MG63 (cell line): Measurements from ENCODE around the gene MALRD1. TPM values are rescaled to one million over a fixed set of nuclear protein-coding genes. Genes with fewer than 3 reads are reported as not detected.

Experiments
- DNase-seq: peaks from one replicate; pipeline ENCODE4 v3.0.0-alpha.2; 2020
- H3K27me3 ChIP-seq: fragments of 250-450 bp; sonication (Bioruptor Pico); 2 replicates; pipeline ENCODE4 v1.5.1; 2020; ENCODE audit warnings: mild to moderate bottlenecking, moderate library complexity
- H3K36me3 ChIP-seq: fragments of 250-450 bp; sonication (Bioruptor Pico); 2 replicates; pipeline ENCODE4 v1.5.1; 2020; ENCODE audit warnings: mild to moderate bottlenecking, moderate library complexity
- H3K4me3 ChIP-seq: fragments of 250-450 bp; sonication (Bioruptor Pico); 2 replicates; pipeline ENCODE4 v1.5.1; 2020; ENCODE audit warnings: mild to moderate bottlenecking, moderate library complexity
- H3K9me3 ChIP-seq: fragments of 250-450 bp; sonication (Bioruptor Pico); 2 replicates; pipeline ENCODE4 v1.5.1; 2020; ENCODE audit warnings: mild to moderate bottlenecking, moderate library complexity
- total RNA-seq: library from RNA; depleted of rRNA; stranded (reverse); fragments of >200 nt; shearing (Covaris generic); gene quantifications from 2 replicates; pipeline ENCODE4 v1.2.3, GENCODE V29; 2014; ENCODE audit warnings: low replicate concordance

MALRD1 gene
- total RNA-seq, 1 experiment from 2014 or later, result 0.26 TPM

- no peak overlapping the region for H3K4me3 ChIP-seq
- H3K36me3 ChIP-seq, result no peaks in the 10 kb centered on the region
- H3K9me3 ChIP-seq, result no peaks in the 10 kb centered on the region
- H3K27me3 ChIP-seq, result no peaks in the 10 kb centered on the region
- no peak for DNase-seq
These were observed 214.7 kb downstream of the MALRD1 start for GRCh38 chr10:19263262-19263661.

- Histone ChIP-seq H3K27me3 (no peaks in the 10 kb centered on the region), H3K4me3 (no peak overlapping the region), H3K9me3 (no peaks in the 10 kb centered on the region), H3K36me3 (no peaks in the 10 kb centered on the region)
- DNase-seq, result no peak
These were observed 234.7 kb downstream of the MALRD1 start for GRCh38 chr10:19283285-19283684.

DNA sequence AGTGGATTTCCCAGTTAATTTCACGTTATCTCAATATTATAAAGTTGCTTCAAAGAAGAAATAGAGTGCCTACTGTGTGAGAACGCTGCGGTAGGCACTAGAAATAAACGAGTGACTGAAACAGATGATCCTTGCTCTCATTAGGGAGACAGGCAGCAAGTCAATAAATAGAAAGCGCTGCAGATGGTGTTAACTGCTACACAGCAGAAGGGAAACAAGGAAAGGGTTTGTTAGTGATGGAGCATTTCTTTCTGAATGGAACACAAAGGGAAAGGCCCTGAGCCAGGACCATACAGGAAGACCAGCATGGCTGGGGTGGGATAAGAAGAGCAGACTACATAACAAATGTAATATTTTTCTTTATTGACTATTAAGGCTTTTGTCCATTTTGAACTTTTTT lies 235.2 kb downstream of the MALRD1 start:
- Histone ChIP-seq H3K4me3 (no peak overlapping the region), H3K27me3 (no peaks in the 10 kb centered on the region), H3K36me3 (no peaks in the 10 kb centered on the region), H3K9me3 (no peaks in the 10 kb centered on the region)
- no peak for DNase-seq

DNA sequence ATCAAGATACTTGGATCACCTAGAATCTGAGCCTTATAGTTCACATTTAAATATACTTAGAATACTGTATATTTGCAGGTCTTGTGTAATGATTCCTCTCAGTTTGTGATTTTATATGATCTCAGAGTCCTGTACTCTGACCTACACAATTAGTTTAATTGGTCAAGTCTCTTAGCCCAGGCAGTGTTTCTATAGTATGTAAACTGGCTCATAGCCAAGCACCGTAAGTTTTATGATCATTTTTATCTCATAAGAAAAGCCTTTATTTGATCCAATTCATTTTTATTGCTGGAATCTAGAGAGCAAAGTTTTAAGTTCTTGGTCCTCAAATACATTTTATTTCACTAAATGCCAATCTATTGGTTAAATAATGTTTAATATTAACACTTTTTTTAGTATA lies 242.2 kb downstream of the MALRD1 start:
- Histone ChIP-seq H3K36me3 (no peaks in the 10 kb centered on the region), H3K4me3 (no peak overlapping the region), H3K27me3 (no peaks in the 10 kb centered on the region), H3K9me3 (no peaks in the 10 kb centered on the region)
- DNase-seq, result no peak

- Histone ChIP-seq H3K36me3 (no peaks in the 10 kb centered on the region), H3K9me3 (no peaks in the 10 kb centered on the region), H3K4me3 (no peak overlapping the region), H3K27me3 (no peaks in the 10 kb centered on the region)
- no peak for DNase-seq
These were observed 245.6 kb downstream of the MALRD1 start for GRCh38 chr10:19294233-19294632.

DNA sequence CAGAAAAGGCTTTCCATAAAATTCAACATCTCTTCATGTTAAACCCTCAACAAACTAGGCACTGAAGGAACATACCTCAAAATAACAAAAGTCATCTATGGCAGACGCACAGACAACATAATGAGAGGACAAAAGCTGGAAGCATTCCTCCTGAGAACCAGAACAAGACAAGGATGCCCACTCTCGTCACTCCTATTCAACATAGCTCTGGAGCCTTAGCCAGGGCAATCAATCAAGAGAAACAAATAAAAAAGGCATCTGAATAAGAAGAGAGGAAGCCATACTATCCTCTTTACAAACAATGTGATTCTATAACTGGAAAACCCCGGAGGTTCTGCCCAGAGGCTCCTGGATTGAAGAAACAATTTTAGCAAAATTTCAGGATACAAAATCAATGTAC lies 251.0 kb downstream of the MALRD1 start:
- DNase-seq, result no peak
- H3K36me3 ChIP-seq, result no peaks in the 10 kb centered on the region
- no peak overlapping the region for H3K4me3 ChIP-seq
- no peaks in the 10 kb centered on the region for H3K27me3 ChIP-seq
- H3K9me3 ChIP-seq, result no peaks in the 10 kb centered on the region

GRCh38 chr10:19302117-19302516 lies 253.5 kb downstream of the MALRD1 start:
- H3K9me3 ChIP-seq, result no peaks in the 10 kb centered on the region
- H3K27me3 ChIP-seq, result no peaks in the 10 kb centered on the region
- no peak for DNase-seq
- no peak overlapping the region for H3K4me3 ChIP-seq
- no peaks in the 10 kb centered on the region for H3K36me3 ChIP-seq

GRCh38 chr10:19310066-19310465 lies 261.5 kb downstream of the MALRD1 start:
- H3K36me3 ChIP-seq, result no peaks in the 10 kb centered on the region
- H3K4me3 ChIP-seq, result no peak overlapping the region
- no peaks in the 10 kb centered on the region for H3K9me3 ChIP-seq
- DNase-seq, result no peak
- no peaks in the 10 kb centered on the region for H3K27me3 ChIP-seq

DNA sequence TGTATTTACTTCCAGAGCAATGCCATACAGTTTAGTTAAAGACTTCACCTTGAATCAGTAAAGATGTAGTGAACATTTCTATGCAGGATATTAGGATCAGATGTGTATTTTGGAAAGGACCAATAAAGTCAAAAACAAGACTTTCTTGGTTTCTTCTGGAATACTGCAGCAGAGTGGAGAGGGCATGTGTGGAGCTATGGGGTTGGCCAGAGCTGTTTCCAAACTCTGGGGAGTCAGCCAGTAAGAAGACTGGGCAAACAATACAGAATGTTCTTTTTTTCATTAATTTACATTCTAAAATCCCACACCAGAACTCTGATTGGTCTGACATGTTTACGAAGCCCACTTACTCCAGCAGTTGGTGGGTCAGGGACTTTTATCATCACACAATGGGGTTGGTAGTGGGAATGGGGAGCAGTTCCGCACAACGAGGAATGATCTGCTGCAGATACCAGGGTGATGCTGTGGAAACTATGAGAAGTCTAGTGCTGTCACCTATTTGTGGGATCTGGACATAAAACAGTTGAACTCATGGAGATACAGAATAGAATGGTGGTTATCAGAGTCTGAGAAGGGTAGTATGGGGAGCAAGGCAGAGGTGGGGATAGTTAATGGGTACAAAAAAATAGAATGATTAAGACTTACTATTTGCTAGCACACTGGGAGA lies 267.7 kb downstream of the MALRD1 start:
- Histone ChIP-seq H3K36me3 (no peaks in the 10 kb centered on the region), H3K9me3 (no peaks in the 10 kb centered on the region), H3K4me3 (no peak overlapping the region), H3K27me3 (no peaks in the 10 kb centered on the region)
- no peak for DNase-seq

GRCh38 chr10:19317952-19318351 lies 269.4 kb downstream of the MALRD1 start:
- Histone ChIP-seq H3K9me3 (no peaks in the 10 kb centered on the region), H3K27me3 (no peaks in the 10 kb centered on the region), H3K4me3 (no peak overlapping the region), H3K36me3 (no peaks in the 10 kb centered on the region)
- DNase-seq, result no peak

- H3K36me3 ChIP-seq, result no peaks in the 10 kb centered on the region
- DNase-seq, result no peak
- no peaks in the 10 kb centered on the region for H3K9me3 ChIP-seq
- H3K27me3 ChIP-seq, result no peaks in the 10 kb centered on the region
- H3K4me3 ChIP-seq, result no peak overlapping the region
These were observed 277.0 kb downstream of the MALRD1 start for GRCh38 chr10:19325581-19325980.

GRCh38 chr10:19328582-19328981 lies 280.0 kb downstream of the MALRD1 start:
- H3K27me3 ChIP-seq, result no peaks in the 10 kb centered on the region
- no peak overlapping the region for H3K4me3 ChIP-seq
- H3K9me3 ChIP-seq, result no peaks in the 10 kb centered on the region
- H3K36me3 ChIP-seq, result no peaks in the 10 kb centered on the region
- no peak for DNase-seq

DNA sequence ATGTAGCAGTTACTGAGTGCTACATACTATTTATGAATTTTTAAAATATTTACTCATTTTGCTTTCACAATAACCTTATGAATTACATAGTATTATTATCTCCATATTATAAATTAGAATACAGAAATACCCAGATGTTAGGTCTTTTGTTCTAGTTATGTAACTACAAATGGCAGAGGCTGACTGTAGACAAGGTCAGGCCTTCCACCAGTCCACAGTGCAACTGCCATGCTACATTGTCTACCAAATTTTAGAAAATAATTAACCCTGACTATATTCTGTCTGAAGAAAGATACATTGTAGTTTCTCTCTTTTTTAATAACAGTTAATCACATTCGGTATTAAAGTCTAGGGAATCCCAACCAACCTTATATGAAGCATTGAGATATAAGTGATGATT lies 280.9 kb downstream of the MALRD1 start:
- H3K9me3 ChIP-seq, result no peaks in the 10 kb centered on the region
- no peaks in the 10 kb centered on the region for H3K27me3 ChIP-seq
- no peak for DNase-seq
- H3K4me3 ChIP-seq, result no peak overlapping the region
- no peaks in the 10 kb centered on the region for H3K36me3 ChIP-seq

DNA sequence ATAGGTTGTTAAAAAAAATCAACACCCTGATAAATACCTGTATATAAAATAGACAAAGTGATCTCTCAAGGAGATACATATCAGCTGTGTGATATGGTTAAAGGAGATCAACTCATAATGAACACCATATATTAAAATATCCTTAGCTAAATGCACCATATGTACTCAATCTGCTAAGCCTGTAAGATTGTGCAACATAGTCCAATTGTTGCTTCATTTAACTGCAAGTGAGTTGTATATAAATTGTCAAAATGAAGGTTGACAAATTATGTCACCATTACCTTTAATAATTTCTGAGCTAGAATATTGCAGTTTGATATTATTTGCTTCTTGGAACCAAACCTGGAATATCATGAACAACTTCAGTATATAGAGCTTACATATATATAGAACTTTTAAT lies 283.7 kb downstream of the MALRD1 start:
- no peaks in the 10 kb centered on the region for H3K9me3 ChIP-seq
- H3K27me3 ChIP-seq, result no peaks in the 10 kb centered on the region
- H3K36me3 ChIP-seq, result no peaks in the 10 kb centered on the region
- no peak for DNase-seq
- no peak overlapping the region for H3K4me3 ChIP-seq

GRCh38 chr10:19333631-19334030 lies 285.0 kb downstream of the MALRD1 start:
- Histone ChIP-seq H3K36me3 (no peaks in the 10 kb centered on the region), H3K27me3 (no peaks in the 10 kb centered on the region), H3K4me3 (no peak overlapping the region), H3K9me3 (no peaks in the 10 kb centered on the region)
- DNase-seq, result no peak

DNA sequence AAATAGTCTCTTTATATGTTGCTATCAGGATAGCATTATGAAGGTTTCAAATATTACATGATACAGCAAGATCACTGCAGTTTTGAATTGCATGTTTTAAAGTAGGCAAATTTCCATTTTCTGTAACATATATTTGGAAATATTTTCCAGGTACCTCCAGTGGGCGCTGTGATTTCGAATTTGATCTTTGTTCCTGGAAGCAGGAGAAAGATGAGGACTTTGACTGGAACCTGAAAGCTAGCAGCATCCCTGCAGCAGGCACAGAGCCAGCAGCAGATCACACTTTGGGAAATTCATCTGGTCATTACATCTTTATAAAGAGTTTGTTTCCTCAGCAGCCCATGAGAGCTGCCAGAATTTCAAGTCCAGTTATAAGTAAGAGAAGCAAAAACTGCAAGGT lies 299.0 kb downstream of the MALRD1 start:
- H3K9me3 ChIP-seq, result no peaks in the 10 kb centered on the region
- no peaks in the 10 kb centered on the region for H3K36me3 ChIP-seq
- no peaks in the 10 kb centered on the region for H3K27me3 ChIP-seq
- DNase-seq, result no peak
- no peak overlapping the region for H3K4me3 ChIP-seq

DNA sequence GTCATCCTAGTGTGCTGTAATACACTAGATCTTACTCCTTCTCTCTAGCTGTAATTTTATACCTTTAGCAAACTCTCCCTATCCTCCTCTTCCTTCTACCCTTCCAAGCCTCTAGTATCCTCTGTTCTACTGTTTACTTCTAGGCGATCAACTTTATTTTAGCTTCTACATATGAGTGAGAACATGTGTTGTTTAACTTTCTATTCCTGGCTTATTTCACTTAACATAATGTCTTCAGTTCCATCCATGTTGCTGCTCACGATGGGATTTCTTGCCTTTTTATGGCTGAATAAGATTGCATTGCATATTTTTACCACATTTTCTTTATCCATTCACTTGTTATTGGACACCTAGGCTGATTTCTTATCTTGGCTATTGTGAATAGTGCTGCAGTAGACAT lies 318.6 kb downstream of the MALRD1 start:
- no peaks in the 10 kb centered on the region; the same call in 1 of the 2 replicates for H3K27me3 ChIP-seq
- DNase-seq, result no peak
- H3K4me3 ChIP-seq, result no peak overlapping the region
- no peaks in the 10 kb centered on the region for H3K36me3 ChIP-seq
- no peaks in the 10 kb centered on the region for H3K9me3 ChIP-seq

GRCh38 chr10:19373988-19374387 lies 325.4 kb downstream of the MALRD1 start:
- Histone ChIP-seq H3K27me3 (no peaks in the 10 kb centered on the region), H3K9me3 (no peaks in the 10 kb centered on the region), H3K4me3 (no peak overlapping the region), H3K36me3 (no peaks in the 10 kb centered on the region)
- no peak for DNase-seq
